Measurements from ENCODE around the gene PHF2.
"Not testable (repeated sequence)": the region's sequence is repeated elsewhere in the genome, so short reads cannot be mapped to it uniquely, and the experiment has no call there.

PHF2 gene

DNA sequence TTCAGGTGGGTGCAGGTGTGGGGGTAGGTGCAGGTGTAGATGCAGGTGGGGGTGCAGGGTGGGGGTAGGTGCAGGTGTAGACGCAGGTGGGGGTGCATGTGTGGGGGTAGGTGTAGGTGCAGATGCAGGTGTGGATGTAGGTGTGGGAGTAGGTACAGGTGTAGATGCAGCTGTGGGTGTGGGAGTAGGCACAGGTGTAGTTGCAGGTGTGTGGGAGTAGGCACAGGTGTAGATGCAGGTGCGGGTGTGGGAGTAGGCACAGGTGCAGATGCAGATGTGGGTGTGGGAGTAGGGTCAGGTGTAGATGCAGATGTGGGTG is 94.6 kb downstream of the PHF2 start:
- H3K36me3 ChIP-seq (ENCODE audit: control insufficient read depth in 2 of 2, insufficient read depth in 1 of 2, low read length in 2 of 2): peaks cover 0 to 27% of the 10 kb centered on the region in 2 experiments; a peak in 1 of 3 replicates
- no peak overlapping the region for H3K4me3 ChIP-seq (ENCODE audit: low read depth, low read length)
- ChIA-PET POLR2A (no interaction called here), CTCF (no interaction called here)
- TF ChIP-seq ZEB2 (tag by site-specific recombination; IDR thresholded peaks at IDR 0.05): peak; percentile 99
- TF ChIP-seq EGR2 (tag by site-specific recombination; IDR thresholded peaks at IDR 0.05; ENCODE audit: low read depth): peak; percentile 42; the same call in 1 of the 2 replicates
- TF ChIP-seq REPIN1 (tag by site-specific recombination; IDR thresholded peaks at IDR 0.05; ENCODE audit: low read depth): no peak
- H3K9me3 ChIP-seq (ENCODE audit: control insufficient read depth, insufficient read depth, low read depth, low read length): no peaks in the 10 kb centered on the region
- H3K27ac ChIP-seq (ENCODE audit: extremely low read depth, low read depth, low read length): no peak overlapping the region
- no peaks in the 10 kb centered on the region for H3K4me1 ChIP-seq (ENCODE audit: control insufficient read depth, insufficient read depth, low read length)

GRCh38 chr9:93672330-93673020 is 96.1 kb downstream of the PHF2 start:
- CTCF ChIA-PET: interaction anchor here (1.3 kb wide), 1 partner anchor 10 kb away, joined by 6 read pairs; no protein-coding TSS in a partner anchor
- H3K36me3 ChIP-seq (ENCODE audit: control insufficient read depth in 2 of 2, insufficient read depth in 1 of 2, low read length in 2 of 2): peaks cover 0 to 37% of the 10 kb centered on the region in 2 experiments; a peak in 1 of 3 replicates
- H3K9me3 ChIP-seq (ENCODE audit: control insufficient read depth, insufficient read depth, low read depth, low read length); H3K4me1 ChIP-seq (ENCODE audit: control insufficient read depth, insufficient read depth, low read length); H3K27ac ChIP-seq (ENCODE audit: extremely low read depth, low read depth, low read length); POLR2A ChIA-PET; H3K4me3 ChIP-seq (ENCODE audit: low read depth, low read length): not testable (repeated sequence)
- TF ChIP-seq ZEB2 (tag by site-specific recombination; IDR thresholded peaks at IDR 0.05): peak; percentile 100
- peak; percentile 16; the same call in 1 of the 2 replicates for TF ChIP-seq ZFHX2 (tag by site-specific recombination; conservative IDR thresholded peaks at IDR 0.05)
- 0 out of 2 replicates have a peak, but pooled peaks have one; percentile 14 for TF ChIP-seq EGR2 (tag by site-specific recombination; IDR thresholded peaks at IDR 0.05; ENCODE audit: low read depth)

DNA sequence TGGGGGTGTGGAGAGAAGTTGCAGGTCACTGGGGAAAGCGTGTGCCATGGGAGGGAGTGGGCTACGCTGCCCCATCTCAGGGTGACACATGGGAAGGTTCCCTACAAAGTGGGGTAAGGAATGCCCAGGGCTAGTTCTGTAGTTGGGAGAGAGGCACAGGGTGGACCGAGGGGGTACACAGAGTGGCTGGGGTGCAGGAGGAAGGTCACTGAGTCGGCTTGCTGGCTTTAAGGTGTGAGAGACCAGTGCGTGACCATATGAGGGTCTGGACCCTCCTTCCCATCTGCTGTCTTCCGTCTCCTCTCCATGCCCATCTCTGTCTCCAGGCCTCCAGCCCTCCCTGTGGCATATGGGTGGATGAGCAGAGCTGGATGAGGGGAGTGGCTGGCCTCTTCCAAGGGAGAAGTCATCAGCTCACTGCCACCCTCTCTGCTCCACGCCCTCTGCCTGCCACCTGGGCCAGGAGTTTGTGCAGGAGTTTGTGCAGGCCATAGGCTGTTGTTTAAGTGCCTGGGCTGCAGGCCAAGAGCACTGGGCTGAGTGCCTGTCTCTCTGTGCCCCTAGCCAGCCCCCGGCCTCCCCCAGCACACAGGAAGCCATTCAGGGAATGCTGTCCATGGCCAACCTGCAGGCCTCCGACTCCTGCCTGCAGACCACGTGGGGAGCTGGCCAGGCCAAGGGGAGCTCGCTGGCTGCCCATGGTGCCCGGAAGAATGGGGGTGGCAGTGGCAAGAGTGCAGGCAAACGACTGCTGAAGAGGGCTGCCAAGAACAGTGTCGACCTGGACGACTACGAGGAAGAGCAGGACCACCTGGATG is 96.8 kb downstream of the PHF2 start:
- CTCF ChIA-PET: interaction anchor here (0.7 to 1.3 kb wide), 2 partner anchors 9 to 288 kb away, joined by 3 to 6 read pairs; no protein-coding TSS in a partner anchor
- no peak for TF ChIP-seq ZNF473 (tag by site-specific recombination; IDR thresholded peaks at IDR 0.05)
- TF ChIP-seq ZNF529 (tag by site-specific recombination; IDR thresholded peaks at IDR 0.05; ENCODE audit: insufficient replicate concordance): no peak
- no peak for TF ChIP-seq ZNF521 (tag by site-specific recombination; IDR thresholded peaks at IDR 0.05)
- TF ChIP-seq MEIS1 (CRISPR knock-in tag; IDR thresholded peaks at IDR 0.05; ENCODE audit: borderline replicate concordance): no peak
- no peak for TF ChIP-seq ZNF707 (tag by site-specific recombination; IDR thresholded peaks at IDR 0.05)
- no peak for TF ChIP-seq MYNN (tag by site-specific recombination; IDR thresholded peaks at IDR 0.05; ENCODE audit: borderline replicate concordance)
- no peak for TF ChIP-seq ZNF791 (tag by site-specific recombination; IDR thresholded peaks at IDR 0.05)
- no peak for TF ChIP-seq ZNF544 (tag by site-specific recombination; IDR thresholded peaks at IDR 0.05)
- Histone ChIP-seq H3K4me1 (ENCODE audit: control insufficient read depth, insufficient read depth, low read length) (no peaks in the 10 kb centered on the region), H3K36me3 (ENCODE audit: control insufficient read depth in 2 of 2, insufficient read depth in 1 of 2, low read length in 2 of 2) (peaks cover 0 to 43% of the 10 kb centered on the region in 2 experiments; a peak in 1 of 3 replicates), H3K4me3 (ENCODE audit: low read depth, low read length) (no peak overlapping the region), H3K9me3 (ENCODE audit: control insufficient read depth, insufficient read depth, low read depth, low read length) (no peaks in the 10 kb centered on the region), H3K27ac (ENCODE audit: extremely low read depth, low read depth, low read length) (no peak overlapping the region)
- POLR2A ChIA-PET: no interaction called here

GRCh38 chr9:93673839-93674334 is 97.5 kb downstream of the PHF2 start:
- ChIA-PET POLR2A (no interaction called here), CTCF (interaction anchor here (0.7 to 1.3 kb wide), 2 partner anchors 8 to 289 kb away, joined by 3 to 6 read pairs; no protein-coding TSS in a partner anchor)
- Histone ChIP-seq H3K27ac (ENCODE audit: extremely low read depth, low read depth, low read length) (no peak overlapping the region), H3K36me3 (ENCODE audit: control insufficient read depth in 2 of 2, insufficient read depth in 1 of 2, low read length in 2 of 2) (peaks cover 0 to 44% of the 10 kb centered on the region in 2 experiments; a peak in 1 of 3 replicates), H3K4me1 (ENCODE audit: control insufficient read depth, insufficient read depth, low read length) (no peaks in the 10 kb centered on the region), H3K9me3 (ENCODE audit: control insufficient read depth, insufficient read depth, low read depth, low read length) (no peaks in the 10 kb centered on the region), H3K4me3 (ENCODE audit: low read depth, low read length) (no peak overlapping the region)
- no peak for TF ChIP-seq IKZF3 (tag by site-specific recombination; IDR thresholded peaks at IDR 0.05)
- no peak for TF ChIP-seq EGR2 (tag by site-specific recombination; IDR thresholded peaks at IDR 0.05; ENCODE audit: low read depth)
- TF ChIP-seq, protein P1, sequence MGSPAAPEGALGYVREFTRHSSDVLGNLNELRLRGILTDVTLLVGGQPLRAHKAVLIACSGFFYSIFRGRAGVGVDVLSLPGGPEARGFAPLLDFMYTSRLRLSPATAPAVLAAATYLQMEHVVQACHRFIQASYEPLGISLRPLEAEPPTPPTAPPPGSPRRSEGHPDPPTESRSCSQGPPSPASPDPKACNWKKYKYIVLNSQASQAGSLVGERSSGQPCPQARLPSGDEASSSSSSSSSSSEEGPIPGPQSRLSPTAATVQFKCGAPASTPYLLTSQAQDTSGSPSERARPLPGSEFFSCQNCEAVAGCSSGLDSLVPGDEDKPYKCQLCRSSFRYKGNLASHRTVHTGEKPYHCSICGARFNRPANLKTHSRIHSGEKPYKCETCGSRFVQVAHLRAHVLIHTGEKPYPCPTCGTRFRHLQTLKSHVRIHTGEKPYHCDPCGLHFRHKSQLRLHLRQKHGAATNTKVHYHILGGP (tag by site-specific recombination; IDR thresholded peaks at IDR 0.05): no peak
- TF ChIP-seq ZNF585B (tag by site-specific recombination; IDR thresholded peaks at IDR 0.05): no peak
- TF ChIP-seq BCL11B (tag by site-specific recombination; IDR thresholded peaks at IDR 0.05; ENCODE audit: low read depth): no peak
- TF ChIP-seq, protein P2, sequence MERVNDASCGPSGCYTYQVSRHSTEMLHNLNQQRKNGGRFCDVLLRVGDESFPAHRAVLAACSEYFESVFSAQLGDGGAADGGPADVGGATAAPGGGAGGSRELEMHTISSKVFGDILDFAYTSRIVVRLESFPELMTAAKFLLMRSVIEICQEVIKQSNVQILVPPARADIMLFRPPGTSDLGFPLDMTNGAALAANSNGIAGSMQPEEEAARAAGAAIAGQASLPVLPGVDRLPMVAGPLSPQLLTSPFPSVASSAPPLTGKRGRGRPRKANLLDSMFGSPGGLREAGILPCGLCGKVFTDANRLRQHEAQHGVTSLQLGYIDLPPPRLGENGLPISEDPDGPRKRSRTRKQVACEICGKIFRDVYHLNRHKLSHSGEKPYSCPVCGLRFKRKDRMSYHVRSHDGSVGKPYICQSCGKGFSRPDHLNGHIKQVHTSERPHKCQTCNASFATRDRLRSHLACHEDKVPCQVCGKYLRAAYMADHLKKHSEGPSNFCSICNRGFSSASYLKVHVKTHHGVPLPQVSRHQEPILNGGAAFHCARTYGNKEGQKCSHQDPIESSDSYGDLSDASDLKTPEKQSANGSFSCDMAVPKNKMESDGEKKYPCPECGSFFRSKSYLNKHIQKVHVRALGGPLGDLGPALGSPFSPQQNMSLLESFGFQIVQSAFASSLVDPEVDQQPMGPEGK (tag by site-specific recombination; IDR thresholded peaks at IDR 0.05): no peak
- no peak for TF ChIP-seq FEZF1 (tag by site-specific recombination; IDR thresholded peaks at IDR 0.05)
- no peak for TF ChIP-seq ZNF18 (tag by site-specific recombination; IDR thresholded peaks at IDR 0.05)
- no peak for TF ChIP-seq REPIN1 (tag by site-specific recombination; IDR thresholded peaks at IDR 0.05; ENCODE audit: low read depth)
- TF ChIP-seq ZNF549 (tag by site-specific recombination; IDR thresholded peaks at IDR 0.05): no peak
- TF ChIP-seq ZNF768 (tag by site-specific recombination; IDR thresholded peaks at IDR 0.05): no peak

All from HEK293 (cell line).